ENCODE measurements around the gene LRMDA.
"Not testable (repeated sequence)": the region's sequence is repeated elsewhere in the genome, so short reads cannot be mapped to it uniquely, and the experiment has no call there.

The LRMDA gene

DNA sequence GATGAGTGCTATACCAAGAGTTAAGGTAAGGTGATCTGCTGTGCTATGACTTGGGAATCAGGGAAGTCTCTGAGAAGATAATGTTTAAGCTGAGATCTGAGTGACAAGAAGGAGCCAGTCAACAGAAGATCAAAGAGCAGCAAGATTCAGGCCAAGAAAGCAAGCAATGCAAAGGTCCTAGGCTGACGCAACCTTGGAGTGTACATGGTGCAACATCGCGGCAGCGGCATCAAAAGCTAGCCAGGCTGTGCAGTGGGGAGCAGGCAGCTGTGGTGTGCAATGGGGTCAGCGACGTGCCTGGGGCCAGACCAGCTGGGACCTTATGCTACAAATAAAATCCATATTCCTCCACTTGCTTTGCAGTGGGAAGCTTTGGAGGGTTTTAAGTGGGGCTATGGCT, 324.1 kb downstream of the LRMDA start:
- no peak for DNase-seq

DNA sequence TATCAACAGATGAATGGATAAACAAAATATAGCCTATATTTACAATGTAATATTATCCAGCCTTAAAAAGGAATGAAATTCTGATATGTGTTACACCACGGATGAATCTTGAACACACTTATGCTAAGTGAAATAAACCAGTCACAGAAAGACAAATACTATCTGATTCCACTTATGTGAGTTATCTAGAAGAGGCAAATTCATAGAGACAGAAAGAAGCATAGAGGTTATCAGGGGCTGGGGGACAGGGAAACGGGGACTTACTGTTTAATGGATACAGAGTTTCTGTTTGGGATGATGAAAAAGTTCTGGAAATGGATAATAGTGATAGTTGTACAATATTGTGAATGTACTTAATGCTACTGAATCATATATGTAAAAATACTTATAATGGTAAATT, 329.9 kb downstream of the LRMDA start:
- DNase-seq = no peak

DNA sequence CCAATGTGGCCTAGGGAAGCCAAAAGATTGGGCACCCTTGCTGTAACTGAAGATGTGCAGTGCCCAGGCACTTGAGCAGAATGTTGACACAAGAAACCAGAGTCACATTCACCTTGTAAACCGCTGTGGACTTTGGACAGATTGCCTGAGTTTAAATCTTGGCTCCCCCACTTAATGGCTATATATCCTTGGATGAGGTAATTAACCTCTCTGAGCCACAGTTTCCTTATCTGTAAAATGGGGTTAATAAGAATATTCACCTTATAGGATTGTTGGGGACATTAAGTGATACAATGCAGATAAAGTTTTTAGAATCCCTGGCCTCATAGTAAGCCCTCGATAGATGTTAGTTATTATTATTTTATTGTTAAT, 331.0 kb downstream of the LRMDA start:
- DNase-seq = no peak

DNA sequence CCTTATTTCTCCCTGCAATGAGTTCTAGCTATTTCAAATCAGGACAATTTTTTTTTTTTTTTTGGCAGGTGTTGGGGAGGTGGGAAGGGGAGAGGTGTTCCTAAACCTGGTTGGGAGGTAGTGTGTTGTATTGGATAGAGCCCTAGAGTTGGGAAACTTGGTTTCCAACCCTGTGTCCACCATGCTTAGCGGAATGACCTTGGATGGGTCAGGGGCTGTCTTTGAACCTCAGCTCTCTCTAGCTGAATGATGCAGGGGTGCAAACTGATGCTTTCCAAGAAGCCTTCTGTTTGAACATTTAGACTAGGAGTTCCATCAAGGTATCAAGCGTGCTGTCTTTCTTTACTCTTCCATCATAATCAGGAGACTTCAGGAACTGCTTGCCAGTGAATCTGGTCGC, 332.2 kb downstream of the LRMDA start:
- no peak for DNase-seq

DNA sequence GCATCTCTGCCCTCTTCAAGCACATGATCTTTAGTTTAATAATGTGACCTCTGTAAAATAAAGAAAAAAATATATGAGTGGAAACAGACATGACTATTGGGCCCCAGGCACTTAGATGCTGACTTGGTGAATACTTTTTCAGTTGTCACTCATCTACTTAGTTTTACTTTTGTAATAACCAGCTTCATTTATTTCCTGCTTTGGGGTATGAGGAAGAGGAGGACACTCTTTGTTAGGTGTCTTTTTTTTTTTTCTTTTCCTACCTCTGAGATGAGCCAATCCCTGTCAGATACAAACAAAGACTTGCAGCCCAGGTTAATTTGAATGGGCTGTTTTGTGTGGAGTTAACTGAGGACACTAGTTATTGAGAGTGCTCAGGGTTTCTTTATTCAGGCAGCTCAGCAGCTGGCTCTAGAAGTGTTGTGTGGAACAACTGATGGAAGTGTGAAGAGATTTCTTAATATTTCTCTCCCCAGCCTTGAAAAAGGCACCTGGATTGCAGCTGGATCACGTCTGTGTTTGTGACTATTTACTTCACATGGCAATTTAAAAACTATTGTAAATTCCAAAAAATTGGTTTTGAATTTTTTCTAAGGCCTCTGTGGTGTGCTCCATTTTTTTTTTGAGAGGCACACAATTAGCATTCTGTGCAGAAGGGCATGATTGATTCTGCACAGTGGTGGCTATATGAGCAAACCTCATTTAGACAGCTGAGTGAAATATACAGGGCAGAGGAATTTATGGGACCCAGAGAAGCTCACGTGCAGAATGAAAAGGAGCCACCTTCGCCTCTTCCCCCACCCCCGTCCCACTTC, 333.8 kb downstream of the LRMDA start:
- DNase-seq = no peak

DNA sequence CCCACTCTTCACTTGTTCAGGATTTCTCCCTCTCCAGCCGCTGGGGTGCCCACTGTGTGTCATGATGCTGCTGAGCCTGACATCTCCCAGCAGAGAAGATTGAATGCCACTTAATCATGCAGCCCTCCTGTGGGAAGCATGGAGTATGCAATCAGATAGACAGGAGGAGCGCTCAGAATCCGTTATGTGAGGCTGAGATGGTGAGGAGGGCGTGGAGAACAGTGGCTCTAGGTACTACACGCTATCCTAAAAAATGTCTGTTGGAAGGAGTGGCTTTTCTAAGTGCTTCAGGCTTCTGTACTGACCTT, 334.3 kb downstream of the LRMDA start:
- no peak for DNase-seq

DNA sequence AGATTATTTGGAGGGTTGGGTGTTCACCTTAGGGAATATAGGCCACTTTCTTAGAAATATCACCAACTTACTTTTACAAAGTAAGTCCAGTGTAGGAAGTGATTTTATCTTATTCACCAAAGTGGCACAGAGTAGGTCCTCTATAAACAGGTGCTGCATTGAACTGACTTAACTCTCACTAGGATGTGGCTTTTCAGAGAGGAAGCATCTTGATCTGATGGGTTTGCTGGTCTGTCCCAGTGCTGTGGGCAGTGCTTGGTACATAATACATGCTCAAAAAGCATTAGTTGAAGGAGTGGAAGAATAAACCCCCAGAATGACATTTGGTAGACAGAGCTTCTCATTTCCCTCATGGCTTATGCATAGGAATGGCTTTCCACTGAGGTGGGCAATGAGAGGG, 334.7 kb downstream of the LRMDA start:
- DNase-seq = no peak

DNA sequence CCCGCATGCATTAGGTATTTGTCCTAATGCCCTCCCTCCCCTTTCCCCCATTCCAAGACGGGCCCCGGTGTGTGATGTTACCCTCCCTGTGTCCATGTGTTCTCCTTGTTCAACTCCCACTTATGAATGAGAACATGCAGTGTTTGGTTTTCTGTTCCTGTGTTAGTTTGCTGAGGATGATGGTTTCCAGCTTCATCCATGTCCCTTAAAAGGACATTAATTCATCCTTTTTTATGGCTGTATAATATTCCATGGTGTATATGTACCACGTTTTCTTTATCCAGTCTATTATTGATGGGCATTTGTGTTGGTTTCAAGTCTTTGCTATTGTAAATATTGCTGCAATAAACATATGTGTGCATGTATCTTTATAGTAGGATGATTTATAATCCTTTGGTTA, 335.3 kb downstream of the LRMDA start:
- DNase-seq = not testable (repeated sequence)

DNA sequence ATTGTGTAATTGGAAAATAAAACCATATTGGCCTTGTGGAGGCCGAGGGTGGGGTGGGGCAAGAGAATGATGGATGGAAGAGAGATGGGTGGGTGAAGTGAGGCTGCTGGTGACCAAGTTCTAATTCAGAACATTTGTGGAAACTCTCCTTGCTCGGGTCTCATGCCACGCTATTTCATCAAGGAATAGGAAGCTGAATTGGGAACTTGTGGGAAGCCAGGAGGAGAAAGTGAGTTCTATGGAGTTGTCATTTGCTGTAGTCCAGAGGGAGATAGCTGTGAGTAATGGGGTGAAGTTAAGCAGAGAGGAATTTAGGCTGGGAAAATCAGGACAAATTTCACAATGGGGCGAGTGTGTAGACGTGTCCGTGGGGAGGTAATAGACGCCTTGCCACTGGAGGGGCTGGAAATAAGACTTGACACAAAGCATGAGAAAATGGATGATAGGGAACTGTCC, 339.2 kb downstream of the LRMDA start:
- DNase-seq = no peak

DNA sequence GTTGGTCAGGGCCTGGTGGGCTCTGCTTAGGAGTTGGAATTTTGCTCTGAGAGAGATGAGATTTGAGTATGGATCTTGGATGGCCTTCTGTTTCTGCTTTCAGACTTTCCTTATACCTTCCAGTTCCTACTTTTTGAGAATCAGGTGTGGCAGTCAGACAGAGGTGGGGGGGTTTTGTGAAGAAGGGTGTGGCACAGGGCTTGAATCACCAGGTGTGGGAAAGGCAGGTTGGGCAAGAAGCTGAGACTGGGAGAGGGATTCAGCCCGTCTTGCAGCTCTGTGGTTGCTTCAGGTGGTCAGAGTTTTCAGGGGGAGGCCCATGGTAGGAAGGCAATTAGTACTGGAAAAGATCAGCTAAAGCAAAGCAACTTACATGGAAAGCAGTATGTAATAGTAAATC, 340.2 kb downstream of the LRMDA start:
- no peak for DNase-seq

DNA sequence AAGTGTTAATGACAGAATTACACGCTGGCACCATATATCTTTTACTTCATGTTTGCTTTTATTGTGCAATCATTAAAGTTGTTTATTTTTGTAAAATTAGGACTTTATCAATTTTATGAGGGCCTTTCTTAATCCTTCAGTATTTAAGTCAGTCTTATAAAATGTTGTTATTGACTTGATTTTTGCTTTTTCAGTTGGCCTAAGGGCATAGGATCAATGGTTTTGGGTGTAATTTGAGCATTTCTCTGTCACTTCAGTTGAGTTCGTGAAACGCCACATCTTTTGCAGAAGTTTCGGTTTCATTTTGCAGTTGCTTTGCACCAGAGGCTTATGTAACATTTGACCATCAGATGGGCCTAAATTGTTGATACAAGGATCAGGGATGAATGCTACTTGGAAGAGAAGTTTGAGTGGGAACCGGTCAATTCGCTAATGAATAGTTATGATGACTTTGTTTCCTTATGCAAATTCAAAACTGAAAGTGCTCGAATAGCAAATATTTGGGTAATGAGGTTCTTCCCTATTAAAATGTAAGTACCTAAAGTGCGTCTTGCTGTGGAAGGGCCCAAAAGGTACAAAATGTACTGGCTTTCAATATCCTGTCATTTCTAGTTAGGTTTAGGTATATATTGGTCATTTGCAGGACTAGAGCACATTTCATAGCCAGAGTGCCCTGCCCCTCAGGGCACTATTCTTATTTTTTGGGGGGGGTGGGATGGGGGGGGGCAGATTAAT, 340.9 kb downstream of the LRMDA start:
- no peak for DNase-seq

DNA sequence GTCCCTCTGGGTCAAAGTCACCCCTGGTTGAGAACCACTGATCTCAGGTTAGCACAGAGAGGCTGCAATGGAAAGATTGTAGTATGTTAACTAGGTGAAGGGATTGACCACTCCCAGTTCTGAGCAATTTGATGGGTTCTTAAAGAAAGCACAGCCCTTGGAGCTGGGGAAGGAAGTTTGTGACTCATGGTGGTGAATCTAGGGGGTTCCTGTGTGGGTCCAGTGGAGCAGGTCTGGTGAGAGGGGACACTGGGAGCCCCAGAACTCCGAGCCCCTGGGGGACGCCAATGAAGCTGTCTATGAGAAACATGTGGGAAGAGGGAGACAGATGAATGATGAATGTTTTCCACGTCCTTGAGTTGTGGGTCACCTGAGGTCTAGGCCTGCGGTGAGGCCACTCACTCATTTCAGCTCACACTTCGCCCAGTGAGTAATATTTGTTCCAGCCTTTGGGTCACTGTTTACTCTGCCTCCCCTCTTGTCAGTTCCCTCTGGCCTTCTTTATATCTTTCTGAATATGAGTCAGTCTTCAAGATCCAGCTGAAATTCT, 341.9 kb downstream of the LRMDA start:
- no peak for DNase-seq

DNA sequence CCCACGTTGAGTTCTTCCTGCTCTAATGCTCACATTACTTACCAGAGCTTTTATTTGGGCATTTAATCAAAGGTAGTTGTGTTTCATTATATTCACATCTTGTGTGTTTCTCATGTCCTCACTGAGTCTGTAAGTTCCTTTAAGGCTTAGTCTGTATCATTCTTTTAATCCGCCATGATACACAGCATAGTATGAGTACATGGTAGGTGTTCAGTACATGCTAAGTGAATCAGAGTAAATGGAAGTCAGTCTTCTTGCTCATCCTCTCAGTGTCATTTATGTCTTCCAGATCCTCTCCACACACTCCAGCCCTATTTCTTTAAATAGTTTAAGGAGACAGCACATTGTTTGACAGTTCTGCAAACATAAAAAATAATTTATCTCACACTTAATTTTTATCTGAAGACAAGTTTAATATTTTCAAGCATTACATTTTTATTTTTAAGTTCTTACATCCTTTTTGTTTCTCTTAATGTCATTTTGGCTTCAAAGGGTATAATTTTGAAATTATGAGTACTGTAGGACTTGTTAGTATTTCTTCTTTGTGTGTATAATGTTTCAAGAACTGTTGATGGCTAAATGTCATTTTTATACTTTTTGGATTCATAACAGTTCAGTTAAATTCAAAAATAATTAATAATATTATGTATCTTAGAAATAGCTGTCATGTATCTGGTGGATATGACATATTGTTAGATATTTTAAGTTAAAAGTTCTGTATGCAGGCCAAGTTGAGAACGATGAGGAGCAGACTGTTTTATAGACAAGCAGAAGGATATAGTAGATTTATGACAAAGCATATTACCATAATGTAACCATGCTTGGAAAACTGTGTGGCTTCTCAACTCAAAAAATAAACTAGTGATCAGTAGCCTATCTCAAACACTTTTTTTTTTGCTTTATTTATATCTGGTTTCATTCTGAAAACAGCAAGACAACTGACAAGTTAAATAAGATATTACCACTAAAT, 342.7 kb downstream of the LRMDA start:
- no peak for DNase-seq

DNA sequence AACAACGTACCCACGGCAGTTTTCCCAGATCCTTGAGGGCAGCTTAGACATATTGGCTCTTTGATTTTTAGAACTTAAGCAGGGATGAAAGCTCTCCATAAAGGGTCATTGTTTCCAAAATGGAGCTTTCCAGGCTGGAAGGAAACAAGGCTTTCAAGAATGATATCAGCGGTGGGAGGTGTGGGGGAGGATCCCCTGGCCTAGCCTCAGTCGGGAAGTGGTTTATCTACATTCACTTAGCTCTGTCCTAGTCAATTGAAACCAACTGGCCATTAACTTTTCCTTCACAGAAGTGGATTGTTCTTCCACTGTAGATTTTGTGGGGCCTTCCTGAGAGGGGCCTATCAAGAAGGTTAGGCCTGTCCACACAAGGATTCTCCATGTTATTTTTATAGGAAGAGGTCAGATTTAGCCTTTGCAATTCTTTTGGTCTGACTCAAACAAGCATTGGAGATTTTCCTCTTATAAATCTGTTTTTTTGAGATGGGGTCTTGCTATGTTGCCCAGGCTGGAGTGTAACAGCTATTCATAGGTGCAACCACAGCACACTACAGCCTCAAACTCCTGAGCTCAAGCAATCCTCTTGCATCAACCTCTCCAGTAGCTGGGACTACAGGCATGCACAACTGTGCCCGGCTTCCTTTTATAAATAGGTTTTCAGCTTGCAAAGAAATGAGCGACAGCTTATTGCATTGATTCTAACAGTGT, 343.5 kb downstream of the LRMDA start:
- no peak for DNase-seq

DNA sequence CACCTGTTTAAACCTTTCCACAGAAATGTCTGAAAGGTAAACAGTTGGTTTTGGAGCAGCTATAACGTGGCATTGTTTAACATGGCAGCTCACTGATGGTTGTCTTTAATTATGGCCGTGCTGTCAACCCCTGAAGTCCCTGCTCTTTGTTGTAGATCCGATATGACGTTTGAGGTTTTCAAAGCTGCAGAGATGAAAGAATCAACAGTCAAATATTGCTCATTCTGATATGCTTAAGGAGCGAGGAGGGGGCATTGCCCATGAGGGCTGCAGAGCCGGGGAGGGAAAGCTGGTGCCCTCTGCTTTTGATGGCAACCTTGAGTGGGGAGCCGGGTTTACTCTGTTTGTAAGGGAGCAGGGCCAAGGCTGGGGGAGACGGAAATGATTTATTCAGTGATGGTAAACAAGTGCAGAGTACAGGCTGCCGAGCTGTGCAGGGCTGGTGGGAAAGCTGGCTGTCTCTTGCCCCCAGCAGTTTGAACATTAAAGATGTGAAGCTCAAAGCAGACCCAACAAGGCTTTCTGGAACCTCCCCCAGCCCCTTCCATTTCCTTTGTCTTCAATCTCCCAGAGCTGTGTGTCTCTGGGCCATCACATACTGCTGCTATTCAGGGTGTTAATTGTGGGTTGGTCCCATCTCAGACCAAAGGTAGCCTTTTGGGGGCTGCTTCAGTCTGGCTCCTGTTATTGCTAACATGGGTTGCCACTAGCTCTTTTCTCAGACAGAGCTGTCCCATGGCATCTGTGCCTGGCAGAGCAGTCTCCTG, 345.5 kb downstream of the LRMDA start:
- DNase-seq = no peak

DNA sequence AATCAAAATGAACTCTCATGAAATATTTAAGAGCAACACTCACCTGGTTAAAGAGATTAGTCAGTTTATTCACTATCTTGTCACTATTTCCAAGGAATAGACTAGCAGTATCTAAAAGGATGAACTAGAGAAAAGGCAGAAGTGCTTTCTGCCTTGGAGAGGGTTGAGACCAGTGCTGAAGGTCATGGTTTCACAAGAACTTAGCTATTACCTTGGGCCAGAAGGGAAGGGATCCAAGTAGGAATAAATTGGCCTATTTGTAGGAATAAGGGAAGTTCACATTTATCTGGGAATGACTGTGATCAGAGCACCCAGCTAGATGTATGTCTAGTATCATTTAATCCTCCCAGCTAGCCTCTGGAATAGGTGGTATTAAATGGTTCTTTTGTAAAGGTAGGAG, 347.2 kb downstream of the LRMDA start:
- no peak for DNase-seq

DNA sequence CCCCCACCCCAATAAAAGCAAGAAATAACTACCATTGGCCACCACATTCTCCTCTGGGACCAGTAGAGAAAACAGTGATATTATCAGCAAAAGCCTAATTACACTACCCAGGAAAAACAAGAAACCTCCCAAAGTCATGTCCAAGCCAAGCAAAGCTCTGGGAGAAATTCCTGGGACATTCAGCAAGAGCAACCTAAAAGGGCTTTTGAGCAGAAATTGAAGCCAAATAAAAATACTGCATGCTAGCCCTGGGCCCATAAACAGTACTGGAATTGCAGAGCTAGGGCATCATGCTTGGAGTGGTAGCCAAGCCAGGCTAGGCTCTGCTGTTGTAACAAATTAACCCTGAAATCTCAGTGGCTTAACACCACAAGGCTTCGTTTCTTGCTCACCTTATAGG, 347.9 kb downstream of the LRMDA start:
- no peak for DNase-seq

DNA sequence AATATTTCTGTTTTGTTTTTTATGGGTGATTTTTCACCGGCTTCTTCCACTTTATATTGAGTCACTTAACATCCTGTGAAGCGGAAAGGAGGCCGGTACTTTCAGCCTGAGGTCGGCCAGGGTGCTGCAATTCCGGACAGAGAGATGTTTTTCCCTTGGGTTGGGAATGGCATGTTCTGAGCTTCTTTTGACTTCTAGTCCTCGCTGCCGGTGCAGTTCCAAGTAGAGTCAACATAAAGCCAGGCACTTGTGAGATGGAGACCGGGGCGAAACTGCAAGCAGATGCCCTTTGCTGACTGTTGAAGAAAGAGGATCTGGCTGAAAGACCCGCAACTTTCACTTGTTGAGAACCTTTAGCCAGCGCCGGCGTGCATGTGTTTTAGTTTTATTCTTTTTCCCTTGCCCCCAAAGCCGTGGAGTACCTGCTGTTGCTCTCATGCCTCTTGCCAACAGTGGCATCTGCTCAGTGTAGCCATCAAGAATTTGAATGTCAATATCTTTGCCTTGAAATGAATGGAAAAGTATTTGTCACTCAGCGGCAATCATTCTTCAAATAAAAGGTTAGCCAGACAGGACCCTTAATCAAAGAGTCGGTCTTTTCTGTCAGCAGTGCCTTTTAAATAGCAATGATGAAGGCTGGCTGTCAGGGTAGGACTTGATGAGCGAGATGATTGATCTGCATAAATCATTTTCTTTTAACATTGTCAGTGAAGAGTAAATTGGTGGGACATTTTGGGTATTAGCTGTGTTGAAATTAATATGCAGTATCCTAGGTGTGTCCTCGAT, 351.2 kb downstream of the LRMDA start:
- no peak for DNase-seq

DNA sequence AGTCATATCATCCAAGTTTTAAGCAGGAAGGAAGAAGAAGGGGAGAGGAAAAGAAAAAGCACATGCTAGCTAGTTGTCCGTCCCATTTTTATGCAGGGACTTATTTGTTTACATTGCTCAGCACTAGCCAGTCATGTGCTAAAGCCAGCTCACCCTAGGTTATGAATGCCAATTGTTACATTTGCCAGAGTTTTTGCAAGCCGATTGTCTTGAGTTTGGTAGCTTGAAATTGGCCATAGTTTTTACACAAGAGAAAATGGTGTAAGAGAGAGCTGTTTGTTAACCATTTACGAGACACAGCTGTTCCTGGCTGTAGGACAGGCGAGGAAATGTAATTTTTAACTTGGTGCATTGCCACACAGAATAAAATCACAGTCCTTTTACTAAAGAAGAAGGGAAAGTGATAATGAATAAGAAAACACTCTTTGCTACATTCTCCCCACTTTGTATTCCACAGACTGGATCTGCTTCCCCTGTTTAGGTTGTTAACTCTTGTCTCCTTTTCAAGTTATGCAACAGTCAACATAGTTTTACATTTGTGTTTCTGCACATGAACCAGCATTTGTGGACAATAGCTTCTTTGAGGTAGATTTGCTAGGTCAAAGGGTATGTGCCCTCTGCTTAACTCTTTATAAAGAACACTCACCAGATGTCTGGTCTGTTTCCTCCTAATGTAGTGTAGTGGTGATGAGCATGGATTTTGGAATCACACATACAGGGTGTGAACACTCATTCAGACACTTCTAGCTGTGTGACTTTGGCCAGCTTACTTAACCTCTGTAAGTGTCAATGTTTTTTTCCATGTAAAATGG, 357.2 kb downstream of the LRMDA start:
- DNase-seq = no peak

DNA sequence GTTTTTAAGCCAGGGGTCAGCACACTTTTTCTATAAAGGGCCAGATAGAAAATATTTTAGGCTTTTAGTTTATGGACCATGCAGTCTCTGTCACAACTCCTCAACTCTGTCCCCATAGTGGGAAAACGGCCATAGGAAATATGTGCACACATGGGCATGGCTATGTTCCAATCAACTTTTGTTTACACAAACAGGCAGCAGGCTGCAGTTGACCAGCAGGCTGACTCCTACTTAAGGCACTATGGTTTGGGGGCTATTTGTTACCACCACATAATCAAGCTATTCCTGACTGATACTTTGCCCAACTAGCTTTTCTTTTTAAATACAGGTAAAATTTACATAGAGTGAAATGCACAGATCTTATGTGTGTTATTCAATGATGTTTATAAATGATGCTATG, 362.4 kb downstream of the LRMDA start:
- no peak for DNase-seq
